Body of pancreas (tissue), 4 donors: ENCODE data around the gene INTS15. TPM values are rescaled to one million over a fixed set of nuclear protein-coding genes. Genes with fewer than 3 reads are reported as not detected.

ENCODE experiments used
- ATAC-seq: fragments of 150-250 bp; one replicate; pipeline ENCODE4 v1.9.1; 2016
- DNase-seq, 4 donors: peaks; one replicate each; pipeline ENCODE4 v3.0.0-alpha.2; 2019
- H3K27ac ChIP-seq, 4 donors: fragments of 200-600 bp; sonication (generic); 1 replicate in 3 of 4; 2 replicates in 1 of 4; pipeline versions ENCODE4 v1.5.1 to v1.6.1; 2016 to 2019; ENCODE audit warnings: mild to moderate bottlenecking in 1 of 4, mixed read lengths in 1 of 4, moderate library complexity in 1 of 4
- H3K27me3 ChIP-seq, 2 donors: fragments of 200-600 bp; sonication (generic); one replicate each; pipeline ENCODE4 v1.6.0; 2016; ENCODE audit warnings: mild to moderate bottlenecking in 1 of 2
- H3K36me3 ChIP-seq, 2 donors: fragments of 200-600 bp; sonication (generic); replicated peaks in 1 of 2; 2 replicates each; pipeline ENCODE4 v1.5.1; 2016; ENCODE audit warnings: low read depth in 2 of 2; ENCODE audit not compliant: insufficient read depth in 1 of 2
- H3K4me1 ChIP-seq: fragments of 200-600 bp; sonication (generic); one replicate; pipeline ENCODE4 v1.6.0; 2016
- H3K4me3 ChIP-seq, 2 donors: fragments of 200-600 bp; sonication (generic); 1 replicate in 1 of 2; 2 replicates in 1 of 2; pipeline ENCODE4 v1.5.1; 2016 to 2019
- H3K9me3 ChIP-seq, 3 donors: fragments of 200-600 bp; sonication (generic); 1 replicate in 2 of 3; 2 replicates in 1 of 3; pipeline ENCODE4 v1.5.1; 2016
- POLR2A ChIP-seq, 3 donors: fragments of 450-650 bp; IDR thresholded peaks; one replicate each; pipeline ENCODE4 v1.6.1; 2016; ENCODE audit warnings: antibody characterized with exemption in 3 of 3, mild to moderate bottlenecking in 2 of 3
- WGBS, 2 donors: methylation state at CpG; one replicate each; pipeline ENCODE4 v1.1.5; 2017; 5-methylcytosine and 5-hydroxymethylcytosine counted together
- intact Hi-C: fragments of 100-400 bp; cut with DNase I; formaldehyde crosslinking; loops from one replicate; pipeline ENCODE4 v1.15.1; 2023
- total RNA-seq, 2 donors: library from RNA; depleted of rRNA; stranded (reverse); fragments of >200 nt; gene quantifications; one replicate each; pipeline ENCODE4 v1.1.0, GENCODE V29; 2016
- TF ChIP-seq, protein P1 (sequence below), 7 experiments: fragments of 450-650 bp in 4 of 7; fragments of 200-600 bp in 3 of 7; sonication (generic) in 3 of 7; IDR thresholded peaks; one replicate each; pipeline ENCODE4 v1.5.1; 2016 to 2019; ENCODE audit warnings: antibody characterized with exemption in 7 of 7

Gene INTS15
- total RNA-seq, 2 donors from 2014 or later: 25.7 to 40.5 TPM

DNA sequence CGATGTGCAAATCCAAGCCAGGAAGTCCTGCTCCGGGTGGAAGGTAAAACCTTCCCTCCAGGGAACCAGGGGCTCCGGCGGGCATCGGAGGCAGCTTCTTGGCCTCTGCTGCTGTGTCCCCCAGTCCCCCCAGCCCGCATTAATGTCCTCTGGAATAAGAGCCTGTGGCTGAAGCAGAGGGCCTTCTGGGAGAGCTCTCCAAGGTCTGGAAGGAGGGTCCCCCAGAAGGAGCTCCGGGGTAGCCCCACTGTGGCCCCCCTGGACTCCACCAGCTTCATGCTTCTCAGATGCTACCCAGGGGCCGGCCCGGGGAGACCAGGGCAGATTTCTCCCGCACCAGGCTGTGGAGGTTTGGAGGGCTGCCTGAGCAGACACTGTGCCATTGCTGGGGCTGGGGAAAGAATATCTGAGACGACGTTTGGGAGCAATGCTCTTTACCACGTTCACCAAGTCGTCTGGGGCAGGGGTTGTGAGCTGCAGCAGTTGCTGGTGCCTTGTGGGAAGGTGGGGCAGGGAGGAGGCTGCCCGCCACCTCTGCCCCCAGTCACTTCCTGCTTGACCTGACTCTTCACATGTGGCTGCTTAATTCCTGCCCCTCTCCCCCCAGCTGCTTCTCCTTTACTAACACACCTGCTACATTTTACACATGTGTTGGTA is 33.9 kb downstream of the INTS15 start:
- WGBS, 2 donors: 77 to 79% methylated on average over 6 to 15 of the region's 15 CpGs
- TF ChIP-seq, protein P1, sequence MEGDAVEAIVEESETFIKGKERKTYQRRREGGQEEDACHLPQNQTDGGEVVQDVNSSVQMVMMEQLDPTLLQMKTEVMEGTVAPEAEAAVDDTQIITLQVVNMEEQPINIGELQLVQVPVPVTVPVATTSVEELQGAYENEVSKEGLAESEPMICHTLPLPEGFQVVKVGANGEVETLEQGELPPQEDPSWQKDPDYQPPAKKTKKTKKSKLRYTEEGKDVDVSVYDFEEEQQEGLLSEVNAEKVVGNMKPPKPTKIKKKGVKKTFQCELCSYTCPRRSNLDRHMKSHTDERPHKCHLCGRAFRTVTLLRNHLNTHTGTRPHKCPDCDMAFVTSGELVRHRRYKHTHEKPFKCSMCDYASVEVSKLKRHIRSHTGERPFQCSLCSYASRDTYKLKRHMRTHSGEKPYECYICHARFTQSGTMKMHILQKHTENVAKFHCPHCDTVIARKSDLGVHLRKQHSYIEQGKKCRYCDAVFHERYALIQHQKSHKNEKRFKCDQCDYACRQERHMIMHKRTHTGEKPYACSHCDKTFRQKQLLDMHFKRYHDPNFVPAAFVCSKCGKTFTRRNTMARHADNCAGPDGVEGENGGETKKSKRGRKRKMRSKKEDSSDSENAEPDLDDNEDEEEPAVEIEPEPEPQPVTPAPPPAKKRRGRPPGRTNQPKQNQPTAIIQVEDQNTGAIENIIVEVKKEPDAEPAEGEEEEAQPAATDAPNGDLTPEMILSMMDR (IDR thresholded peaks at IDR 0.05): no peak
- no peak for TF ChIP-seq POLR2A (IDR thresholded peaks at IDR 0.05)
- intact Hi-C loops: no loop called here
- H3K4me3 ChIP-seq: no peak overlapping the region
- no peak overlapping the region for H3K27ac ChIP-seq
- no peak for DNase-seq
- H3K4me1 ChIP-seq: no peaks in the 10 kb centered on the region
- ATAC-seq: no peak
- H3K36me3 ChIP-seq: peaks cover 0 to 4% of the 10 kb centered on the region in 2 donors
- no peaks in the 10 kb centered on the region for H3K9me3 ChIP-seq
- H3K27me3 ChIP-seq: no peaks in the 10 kb centered on the region

DNA sequence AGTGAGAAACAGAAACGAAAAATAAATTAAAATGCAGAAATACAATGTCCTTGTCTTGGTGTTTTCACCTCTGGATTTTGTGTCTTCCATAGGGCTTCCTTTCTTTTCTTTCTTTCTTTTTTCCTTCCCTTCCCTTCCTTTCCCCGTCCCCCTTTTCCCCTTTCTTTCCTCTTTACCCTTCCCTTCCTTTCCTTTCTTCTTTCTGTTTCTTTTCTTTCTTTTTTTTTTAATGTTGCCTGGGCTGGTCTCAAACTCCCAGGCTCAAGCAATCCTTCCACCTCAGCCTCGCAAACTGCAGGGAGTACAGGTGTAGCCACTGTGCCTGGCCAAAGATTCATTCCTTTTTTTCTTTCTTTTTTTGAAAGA is 34.4 kb downstream of the INTS15 start:
- no peak overlapping the region for H3K4me3 ChIP-seq
- 46 to 75% methylated on average over 2 to 3 of the region's 3 CpGs for WGBS, 2 donors
- intact Hi-C loops: no loop called here
- no peaks in the 10 kb centered on the region for H3K27me3 ChIP-seq
- TF ChIP-seq, protein P1 (IDR thresholded peaks at IDR 0.05): no peak
- no peak for TF ChIP-seq POLR2A (IDR thresholded peaks at IDR 0.05)
- H3K4me1 ChIP-seq: no peaks in the 10 kb centered on the region
- H3K9me3 ChIP-seq: no peaks in the 10 kb centered on the region
- DNase-seq: no peak
- H3K27ac ChIP-seq: no peak overlapping the region
- peaks cover 0 to 4% of the 10 kb centered on the region in 2 donors for H3K36me3 ChIP-seq
- no peak for ATAC-seq

DNA sequence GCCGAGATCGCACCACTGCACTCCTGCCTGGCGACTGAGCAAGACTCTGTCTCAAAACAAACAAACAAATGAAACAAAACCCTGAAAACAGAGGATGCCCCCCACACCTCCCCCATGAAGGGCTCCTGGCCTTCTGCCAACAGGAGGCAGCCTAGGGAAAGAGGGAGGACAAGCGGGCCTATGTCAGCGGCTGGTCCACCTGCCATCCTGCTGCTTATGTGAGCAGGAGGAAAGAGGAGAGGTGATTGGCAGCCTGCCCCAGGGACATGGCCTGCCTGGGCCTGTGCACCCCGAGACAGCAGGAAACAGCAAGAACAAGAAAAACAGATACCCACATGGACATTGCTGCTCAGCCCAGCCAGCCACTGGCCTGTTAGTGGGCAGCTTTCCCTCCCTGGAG is 38.2 kb downstream of the INTS15 start:
- H3K9me3 ChIP-seq: no peaks in the 10 kb centered on the region
- no peak for ATAC-seq
- no peaks in the 10 kb centered on the region for H3K36me3 ChIP-seq
- H3K4me3 ChIP-seq: no peak overlapping the region
- H3K27ac ChIP-seq: no peak overlapping the region
- WGBS, 2 donors: 83 to 94% methylated on average over 6 of the region's 6 CpGs
- DNase-seq: no peak
- no peak for TF ChIP-seq POLR2A (IDR thresholded peaks at IDR 0.05)
- TF ChIP-seq, protein P1 (IDR thresholded peaks at IDR 0.05): no peak
- H3K4me1 ChIP-seq: no peaks in the 10 kb centered on the region
- no peaks in the 10 kb centered on the region for H3K27me3 ChIP-seq
- intact Hi-C loops: no loop called here

DNA sequence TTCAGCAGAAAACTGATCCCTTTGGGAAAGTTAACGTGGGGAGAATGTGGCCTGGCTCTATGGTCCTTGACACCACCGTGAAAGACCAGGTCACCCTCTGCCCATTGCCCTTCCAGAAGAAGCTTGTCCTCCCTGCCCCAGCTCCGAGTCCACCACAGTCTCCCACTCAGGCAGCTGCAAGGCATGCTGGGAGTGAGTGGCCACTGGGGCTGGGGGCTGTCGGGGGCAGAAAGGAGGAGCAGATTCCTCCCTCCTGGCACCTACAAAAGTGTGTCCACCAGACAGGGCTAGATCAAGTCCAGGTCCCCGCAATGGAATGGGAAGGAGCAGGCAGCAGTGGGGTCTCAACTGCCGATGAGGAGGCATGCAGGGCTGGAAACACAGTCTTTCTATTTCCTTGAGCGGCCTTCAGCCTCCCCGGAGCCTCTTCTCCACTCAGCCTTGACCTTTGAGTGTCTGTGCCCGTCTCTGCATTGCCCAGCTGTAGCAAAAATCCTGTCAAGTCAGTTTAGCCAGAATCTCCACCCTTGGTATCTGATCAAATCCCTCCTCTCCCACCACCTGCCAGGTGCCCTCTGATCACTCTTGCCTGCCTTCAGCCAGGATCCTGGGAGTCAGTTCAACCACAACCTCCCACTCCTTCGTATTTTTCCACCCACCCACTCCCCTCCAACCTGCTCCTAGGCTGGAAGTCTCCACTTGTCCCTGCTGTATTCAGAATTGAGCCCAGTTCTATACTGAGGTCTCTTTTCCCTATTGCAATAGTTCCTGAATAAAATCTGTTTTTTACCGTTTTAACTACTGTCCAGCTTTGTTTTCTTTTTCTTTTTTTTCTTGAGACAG is 40.4 kb downstream of the INTS15 start:
- DNase-seq (no peak), ATAC-seq (no peak)
- Histone ChIP-seq H3K9me3 (no peaks in the 10 kb centered on the region), H3K27ac (no peak overlapping the region), H3K36me3 (no peaks in the 10 kb centered on the region), H3K4me3 (no peak overlapping the region), H3K4me1 (no peaks in the 10 kb centered on the region), H3K27me3 (no peaks in the 10 kb centered on the region)
- 49 to 56% methylated on average over 9 to 11 of the region's 11 CpGs for WGBS, 2 donors
- intact Hi-C loops: no loop called here
- TF ChIP-seq, protein P1 (IDR thresholded peaks at IDR 0.05): no peak
- no peak for TF ChIP-seq POLR2A (IDR thresholded peaks at IDR 0.05)
